HepG2 (cell line): ENCODE data around the gene AUH. TPM values are rescaled to one million over a fixed set of nuclear protein-coding genes. Genes with fewer than 3 reads are reported as not detected.

Experiments
- ETV5 ChIP-seq: IDR thresholded peaks from 2 replicates; pipeline ENCODE4 v1.6.1; 2018; ENCODE audit warnings: missing biosample characterization, missing genetic modification reagents, inconsistent platforms, borderline replicate concordance
- ETV6 ChIP-seq: sonication (generic); formaldehyde crosslinking; conservative IDR thresholded peaks from 2 replicates; pipeline ENCODE4 v1.4.0; 2020; ENCODE audit warnings: missing genetic modification reagents
- FOSL2 ChIP-seq: sonication (generic); formaldehyde crosslinking; IDR thresholded peaks from 2 replicates; pipeline ENCODE4 v1.4.0; 2020; ENCODE audit warnings: missing genetic modification reagents
- FOXC1 ChIP-seq: sonication (generic); formaldehyde crosslinking; IDR thresholded peaks from 2 replicates; pipeline ENCODE4 v1.8.0; 2022; ENCODE audit warnings: mild to moderate bottlenecking, missing genetic modification reagents, borderline replicate concordance
- FOXO1 ChIP-seq: sonication (generic); formaldehyde crosslinking; IDR thresholded peaks from 2 replicates; pipeline ENCODE4 v1.4.0; 2020; ENCODE audit warnings: missing genetic modification reagents
- MED1 ChIP-seq: sonication (generic); formaldehyde crosslinking; IDR thresholded peaks from 2 replicates; pipeline ENCODE4 v1.4.0; 2020; ENCODE audit warnings: missing genetic modification reagents
- RFX3 ChIP-seq: IDR thresholded peaks from 2 replicates; pipeline ENCODE4 v1.6.1; 2016; ENCODE audit warnings: missing biosample characterization, missing genetic modification reagents
- RXRB ChIP-seq: IDR thresholded peaks from 2 replicates; pipeline ENCODE4 v1.6.1; 2016; ENCODE audit warnings: borderline replicate concordance, missing genetic modification reagents, missing compliant biosample characterization
- SALL1 ChIP-seq: sonication (generic); formaldehyde crosslinking; IDR thresholded peaks from 2 replicates; pipeline ENCODE4 v1.8.0; 2022; ENCODE audit warnings: mild to moderate bottlenecking, missing genetic modification reagents
- SMAD1 ChIP-seq: sonication (generic); formaldehyde crosslinking; IDR thresholded peaks from 2 replicates; pipeline ENCODE4 v1.4.0; 2020; ENCODE audit warnings: missing genetic modification reagents, low read depth, mild to moderate bottlenecking, borderline replicate concordance
- SP140L ChIP-seq: sonication (generic); formaldehyde crosslinking; IDR thresholded peaks from 2 replicates; pipeline ENCODE4 v1.4.0; 2020; ENCODE audit warnings: missing genetic modification reagents, borderline replicate concordance
- THAP7 ChIP-seq: sonication (generic); formaldehyde crosslinking; IDR thresholded peaks from 2 replicates; pipeline ENCODE4 v1.8.1; 2023; ENCODE audit warnings: mild to moderate bottlenecking, missing genetic modification reagents
- THRA ChIP-seq: sonication (generic); formaldehyde crosslinking; IDR thresholded peaks from 2 replicates; pipeline ENCODE4 v1.4.0; 2020; ENCODE audit warnings: missing genetic modification reagents, borderline replicate concordance
- ZBTB49 ChIP-seq: sonication (generic); formaldehyde crosslinking; IDR thresholded peaks from 2 replicates; pipeline ENCODE4 v1.4.0; 2020; ENCODE audit warnings: missing genetic modification reagents, borderline replicate concordance
- ZFP41 ChIP-seq: sonication (generic); formaldehyde crosslinking; IDR thresholded peaks from 2 replicates; pipeline ENCODE4 v1.4.0; 2020; ENCODE audit warnings: mild to moderate bottlenecking, missing genetic modification reagents, borderline replicate concordance
- ZNF136 ChIP-seq: sonication (generic); formaldehyde crosslinking; IDR thresholded peaks from 2 replicates; pipeline ENCODE4 v1.8.1; 2022; ENCODE audit warnings: low read depth, mild to moderate bottlenecking, moderate library complexity, missing genetic modification reagents
- ZNF230 ChIP-seq: sonication (generic); formaldehyde crosslinking; IDR thresholded peaks from 2 replicates; pipeline ENCODE4 v1.4.0; 2020; ENCODE audit warnings: mild to moderate bottlenecking, missing genetic modification reagents
- ZNF24 ChIP-seq: fragments of 450-650 bp; IDR thresholded peaks from 2 replicates; pipeline ENCODE4 v1.6.1; 2017; ENCODE audit warnings: antibody characterized with exemption, mild to moderate bottlenecking
- ZNF589 ChIP-seq: sonication (generic); formaldehyde crosslinking; conservative IDR thresholded peaks from 2 replicates; pipeline ENCODE4 v1.8.0; 2022; ENCODE audit warnings: mild to moderate bottlenecking, moderate library complexity, missing genetic modification reagents
- ZNF616 ChIP-seq: sonication (generic); formaldehyde crosslinking; IDR thresholded peaks from 2 replicates; pipeline ENCODE4 v1.5.0; 2020; ENCODE audit warnings: low read depth, mild to moderate bottlenecking, missing genetic modification reagents
- ZNF652 ChIP-seq: IDR thresholded peaks from 2 replicates; pipeline ENCODE4 v1.6.1; 2016; ENCODE audit warnings: low read depth, borderline replicate concordance
- ZNF713 ChIP-seq: sonication (generic); formaldehyde crosslinking; IDR thresholded peaks from 2 replicates; pipeline ENCODE4 v1.4.0; 2020; ENCODE audit warnings: mild to moderate bottlenecking, missing genetic modification reagents
- polyA plus RNA-seq, 8 experiments: library from polyadenylated mRNA; depleted of rRNA in 3 of 8; stranded (reverse) in 7 of 8; unstranded in 1 of 8; fragments of >200 nt; fragmentation: Illumina TruSeq in 4 of 8; extraction: Trizol in 4 of 8; gene quantifications; 2 replicates each; pipeline versions ENCODE4 v1.2.1 to v1.2.3, GENCODE V29; 2011 to 2016; ENCODE audit warnings: low read depth in 4 of 8, missing spikeins in 1 of 8, mixed read lengths in 1 of 8; ENCODE audit not compliant: insufficient read depth in 1 of 8
- total RNA-seq, 5 experiments: library from RNA; depleted of rRNA; stranded (reverse); fragments of >200 nt; fragmentation: Illumina TruSeq; extraction: Trizol; gene quantifications; 2 replicates each; pipeline ENCODE4 v1.2.3, GENCODE V29; 2016; ENCODE audit warnings: low read depth in 1 of 5
- TF ChIP-seq, protein P1 (sequence below), 2 experiments: sonication (generic) in 1 of 2; formaldehyde crosslinking in 1 of 2; IDR thresholded peaks; 2 replicates each; pipeline versions ENCODE4 v1.4.0 to v1.6.1; 2016 to 2020; ENCODE audit warnings: borderline replicate concordance in 1 of 2, low read depth in 1 of 2, mild to moderate bottlenecking in 1 of 2, missing genetic modification reagents in 1 of 2

The AUH gene
- total and polyA plus RNA-seq, 2 of the 13 experiments (the other 11 are each of a cell fraction or from before 2014, with no cell fraction given), result 25.8 to 31.9 TPM

- peak; percentile 89; the same call in 1 of the 2 replicates for TF ChIP-seq THRA (CRISPR knock-in tag)
- no peak for TF ChIP-seq ZNF136 (CRISPR knock-in tag)
- TF ChIP-seq THAP7 (CRISPR knock-in tag), result no peak
- TF ChIP-seq ZNF24, result no peak
- 0 out of 2 replicates have a peak, but pooled peaks have one; percentile 16 for TF ChIP-seq ETV5 (CRISPR knock-in tag)
- TF ChIP-seq RXRB (CRISPR knock-in tag), result peak; percentile 85
- peak; percentile 50 for TF ChIP-seq MED1 (CRISPR knock-in tag)
- no peak for TF ChIP-seq ZNF652 (CRISPR knock-in tag)
- no peak for TF ChIP-seq ETV6
- no peak for TF ChIP-seq ZBTB49
- no peak for TF ChIP-seq ZNF616 (CRISPR knock-in tag)
- no peak for TF ChIP-seq SMAD1 (CRISPR knock-in tag)
- TF ChIP-seq ZFP41 (CRISPR knock-in tag), result no peak
- TF ChIP-seq ZNF713 (CRISPR knock-in tag), result no peak
- TF ChIP-seq ZNF230 (CRISPR knock-in tag), result no peak
- no peak for TF ChIP-seq RFX3 (CRISPR knock-in tag)
- TF ChIP-seq FOXO1, result no peak
- no peak for TF ChIP-seq FOXC1 (CRISPR knock-in tag)
- TF ChIP-seq, protein P1, sequence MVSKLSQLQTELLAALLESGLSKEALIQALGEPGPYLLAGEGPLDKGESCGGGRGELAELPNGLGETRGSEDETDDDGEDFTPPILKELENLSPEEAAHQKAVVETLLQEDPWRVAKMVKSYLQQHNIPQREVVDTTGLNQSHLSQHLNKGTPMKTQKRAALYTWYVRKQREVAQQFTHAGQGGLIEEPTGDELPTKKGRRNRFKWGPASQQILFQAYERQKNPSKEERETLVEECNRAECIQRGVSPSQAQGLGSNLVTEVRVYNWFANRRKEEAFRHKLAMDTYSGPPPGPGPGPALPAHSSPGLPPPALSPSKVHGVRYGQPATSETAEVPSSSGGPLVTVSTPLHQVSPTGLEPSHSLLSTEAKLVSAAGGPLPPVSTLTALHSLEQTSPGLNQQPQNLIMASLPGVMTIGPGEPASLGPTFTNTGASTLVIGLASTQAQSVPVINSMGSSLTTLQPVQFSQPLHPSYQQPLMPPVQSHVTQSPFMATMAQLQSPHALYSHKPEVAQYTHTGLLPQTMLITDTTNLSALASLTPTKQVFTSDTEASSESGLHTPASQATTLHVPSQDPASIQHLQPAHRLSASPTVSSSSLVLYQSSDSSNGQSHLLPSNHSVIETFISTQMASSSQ (IDR thresholded peaks at IDR 0.05; ENCODE audit: low read depth), result no peak
- TF ChIP-seq, protein P1 (CRISPR knock-in tag; IDR thresholded peaks at IDR 0.05; ENCODE audit: borderline replicate concordance), result no peak
- no peak for TF ChIP-seq ZNF589 (CRISPR knock-in tag)
- no peak for TF ChIP-seq SP140L (CRISPR knock-in tag)
- peak; percentile 53 for TF ChIP-seq FOSL2 (CRISPR knock-in tag)
- no peak for TF ChIP-seq SALL1
Observed at GRCh38 chr9:91186632-91187108, 175.0 kb downstream of the AUH start (continued).
